ENCODE results near the gene SLC22A13. TPM values are rescaled to one million over a fixed set of nuclear protein-coding genes. Genes with fewer than 3 reads are reported as not detected.

The SLC22A13 gene
- polyA plus RNA-seq, 1 donor (not counting 4 experiments of a cell fraction or from before 2014, with no cell fraction given), result 0.25 TPM

- no peak overlapping the region for H3K4me3 ChIP-seq (ENCODE audit: control insufficient read depth in 2 of 3, extremely low read depth in 1 of 3, insufficient read depth in 2 of 3, low read depth in 1 of 3, low read length in 3 of 3)
- no peaks in the 10 kb centered on the region for H3K27me3 ChIP-seq (ENCODE audit: control insufficient read depth, extremely low read depth, insufficient read depth, low read length)
- DNase-seq (ENCODE audit: low read depth, low spot score), result no peak
- no peak overlapping the region for H3K27ac ChIP-seq (ENCODE audit: control insufficient read depth, insufficient read depth, low read length)
- no peak overlapping the region for H2AFZ ChIP-seq (ENCODE audit: control insufficient read depth, low read length)
- H3K79me2 ChIP-seq (ENCODE audit: control insufficient read depth, insufficient read depth, low read length), result peaks cover 2% of the 10 kb centered on the region
- H3K36me3 ChIP-seq (ENCODE audit: control insufficient read depth in 2 of 2, extremely low read depth in 1 of 2, insufficient read depth in 2 of 2, low read length in 2 of 2), result peaks cover 39 to 54% of the 10 kb centered on the region in 2 experiments
- peak; percentile 29 for FAIRE-seq
- H3K4me2 ChIP-seq (ENCODE audit: control insufficient read depth, extremely low read depth, insufficient read depth, low read depth, low read length), result no peak overlapping the region
- H3K9me3 ChIP-seq (ENCODE audit: control insufficient read depth, low read depth, low read length), result no peaks in the 10 kb centered on the region
- H3K4me1 ChIP-seq (ENCODE audit: control insufficient read depth, extremely low read depth, insufficient read depth, low read length), result no peaks in the 10 kb centered on the region
- H4K20me1 ChIP-seq (ENCODE audit: control insufficient read depth, extremely low read depth, insufficient read depth, low read length), result peaks cover 8% of the 10 kb centered on the region
- H3K9me1 ChIP-seq (ENCODE audit: control insufficient read depth, extremely low read depth, insufficient read depth, low read length), result no peaks in the 10 kb centered on the region
- dilution Hi-C loops (cut with MboI; ENCODE audit: extremely low pct_ligation_motif_present, low sequenced_read_pairs), result no loop called here
- no peak overlapping the region for H3K9ac ChIP-seq (ENCODE audit: control insufficient read depth, extremely low read depth, insufficient read depth, low read length)
- no peak for TF ChIP-seq EZH2 (IDR thresholded peaks at IDR 0.05; ENCODE audit: low read length)
- TF ChIP-seq CTCF (optimal IDR thresholded peaks at IDR 0.05 in 1 of 3, IDR thresholded peaks at IDR 0.05 in 1 of 3, conservative IDR thresholded peaks at IDR 0.05 in 1 of 3; ENCODE audit: extremely low read depth in 1 of 3, insufficient read depth in 2 of 3, low read length in 3 of 3), result no peak
Observed at GRCh38 chr3:38254872-38255271, 10.7 kb upstream of the SLC22A13 start.

- TF ChIP-seq CTCF (optimal IDR thresholded peaks at IDR 0.05 in 1 of 3, IDR thresholded peaks at IDR 0.05 in 1 of 3, conservative IDR thresholded peaks at IDR 0.05 in 1 of 3; ENCODE audit: extremely low read depth in 1 of 3, insufficient read depth in 2 of 3, low read length in 3 of 3) (no peak), EZH2 (IDR thresholded peaks at IDR 0.05; ENCODE audit: low read length) (no peak)
- dilution Hi-C loops (cut with MboI; ENCODE audit: extremely low pct_ligation_motif_present, low sequenced_read_pairs), result no loop called here
Observed at GRCh38 chr3:38255627-38256026, 10.0 kb upstream of the SLC22A13 start.

More at GRCh38 chr3:38255627-38256026, 10.0 kb upstream of the SLC22A13 start:
- H2AFZ ChIP-seq (ENCODE audit: control insufficient read depth, low read length), result no peak overlapping the region
- no peak overlapping the region for H3K4me3 ChIP-seq (ENCODE audit: control insufficient read depth in 2 of 3, extremely low read depth in 1 of 3, insufficient read depth in 2 of 3, low read depth in 1 of 3, low read length in 3 of 3)
- H3K79me2 ChIP-seq (ENCODE audit: control insufficient read depth, insufficient read depth, low read length), result peaks cover 2% of the 10 kb centered on the region
- peaks cover 8% of the 10 kb centered on the region for H4K20me1 ChIP-seq (ENCODE audit: control insufficient read depth, extremely low read depth, insufficient read depth, low read length)
- H3K9me1 ChIP-seq (ENCODE audit: control insufficient read depth, extremely low read depth, insufficient read depth, low read length), result no peaks in the 10 kb centered on the region
- FAIRE-seq (no peak), DNase-seq (ENCODE audit: low read depth, low spot score) (no peak)
- no peak overlapping the region for H3K9ac ChIP-seq (ENCODE audit: control insufficient read depth, extremely low read depth, insufficient read depth, low read length)
- H3K4me1 ChIP-seq (ENCODE audit: control insufficient read depth, extremely low read depth, insufficient read depth, low read length), result no peaks in the 10 kb centered on the region
- H3K9me3 ChIP-seq (ENCODE audit: control insufficient read depth, low read depth, low read length), result no peaks in the 10 kb centered on the region
- no peak overlapping the region for H3K4me2 ChIP-seq (ENCODE audit: control insufficient read depth, extremely low read depth, insufficient read depth, low read depth, low read length)
- no peaks in the 10 kb centered on the region for H3K27me3 ChIP-seq (ENCODE audit: control insufficient read depth, extremely low read depth, insufficient read depth, low read length)
- no peak overlapping the region for H3K27ac ChIP-seq (ENCODE audit: control insufficient read depth, insufficient read depth, low read length)
- peaks cover 39 to 49% of the 10 kb centered on the region in 2 experiments for H3K36me3 ChIP-seq (ENCODE audit: control insufficient read depth in 2 of 2, extremely low read depth in 1 of 2, insufficient read depth in 2 of 2, low read length in 2 of 2)

Measured in keratinocyte (primary cell).